ENCODE measurements around the gene CGREF1.

Gene CGREF1

GRCh38 chr2:27118525-27119329 lies at the start of gene CGREF1:
TSS of gene CGREF1 (minus strand) at chr2:27119128. CDS start at chr2:27104366, 14,762 bp downstream.
- DNase-seq = no peak

GRCh38 chr2:27164960-27165763 lies 46.2 kb upstream of the CGREF1 start:
- DNase-seq = no peak

GRCh38 chr2:27162151-27163121 lies 43.5 kb upstream of the CGREF1 start:
- no peak for DNase-seq

GRCh38 chr2:27160191-27160590 lies 41.3 kb upstream of the CGREF1 start:
- DNase-seq = no peak

- no peak for DNase-seq
Observed at GRCh38 chr2:27159271-27159670, 40.3 kb upstream of the CGREF1 start.

GRCh38 chr2:27158468-27158867 lies 39.5 kb upstream of the CGREF1 start:
- no peak for DNase-seq

GRCh38 chr2:27155069-27155520 lies 36.2 kb upstream of the CGREF1 start:
- DNase-seq = no peak

- DNase-seq = no peak
Observed at GRCh38 chr2:27154488-27154887, 35.6 kb upstream of the CGREF1 start.

GRCh38 chr2:27152796-27153464 lies 34.0 kb upstream of the CGREF1 start:
- DNase-seq = no peak

- no peak for DNase-seq
Observed at GRCh38 chr2:27152102-27152795, 33.3 kb upstream of the CGREF1 start.

GRCh38 chr2:27150639-27151230 lies 31.8 kb upstream of the CGREF1 start:
- DNase-seq = no peak

- DNase-seq = no peak
Observed at GRCh38 chr2:27149570-27150405, 30.9 kb upstream of the CGREF1 start.

GRCh38 chr2:27148801-27149439 lies 30.0 kb upstream of the CGREF1 start, which contains the start of gene TCF23:
TSS of gene TCF23 (plus strand) at chr2:27149004. CDS start at chr2:27149134, 130 bp downstream.
- DNase-seq = no peak

- DNase-seq = no peak
Observed at GRCh38 chr2:27147935-27148334, 29.0 kb upstream of the CGREF1 start.

- DNase-seq = no peak
Observed at GRCh38 chr2:27145682-27146081, 26.8 kb upstream of the CGREF1 start.

GRCh38 chr2:27143285-27143684 lies 24.4 kb upstream of the CGREF1 start:
- no peak for DNase-seq

- DNase-seq = no peak
Observed at GRCh38 chr2:27139310-27139709, 20.4 kb upstream of the CGREF1 start, which contains the start of gene PRR30. TSS of gene PRR30 (minus strand) at chr2:27139410. CDS start at chr2:27138329, 1,081 bp downstream.

GRCh38 chr2:27138111-27138510 lies 19.2 kb upstream of the CGREF1 start:
- DNase-seq = no peak

GRCh38 chr2:27137322-27137935 lies 18.5 kb upstream of the CGREF1 start:
- DNase-seq = no peak
